ENCODE data around the gene OR1A2.

- no peak for TF ChIP-seq CTCF (IDR thresholded peaks at IDR 0.05; ENCODE audit: low read depth, low read length, missing input control)
- no peak for TF ChIP-seq YY1 (IDR thresholded peaks at IDR 0.05)
- TF ChIP-seq RAD21 (IDR thresholded peaks at IDR 0.05), result no peak
- no peak for TF ChIP-seq GABPA (IDR thresholded peaks at IDR 0.05 in 1 of 2, conservative IDR thresholded peaks at IDR 0.05 in 1 of 2)
- no peak for TF ChIP-seq SP1 (IDR thresholded peaks at IDR 0.05)
- TF ChIP-seq REST (IDR thresholded peaks at IDR 0.05), result no peak
- TF ChIP-seq TAF1 (conservative IDR thresholded peaks at IDR 0.05), result no peak
- no peak for TF ChIP-seq NR2F2 (IDR thresholded peaks at IDR 0.05)
- no peak for TF ChIP-seq HNF4G (IDR thresholded peaks at IDR 0.05)
- TF ChIP-seq MAX (IDR thresholded peaks at IDR 0.05), result no peak
- TF ChIP-seq ZBTB33 (IDR thresholded peaks at IDR 0.05), result no peak
- TF ChIP-seq JUND (IDR thresholded peaks at IDR 0.05), result no peak
- TF ChIP-seq ATF3 (IDR thresholded peaks at IDR 0.05), result no peak
Observed at GRCh38 chr17:3208484-3208883, 11.2 kb downstream of the OR1A2 start.

Measured in liver (tissue), 3 donors.